ENCODE results near the gene MCM10. TPM values are rescaled to one million over a fixed set of nuclear protein-coding genes. Genes with fewer than 3 reads are reported as not detected.

Gene MCM10
- total and polyA plus RNA-seq, 2 of the 8 experiments (the other 6 are each of a cell fraction or from before 2014, with no cell fraction given): 9.8 to 60.3 TPM

- Histone ChIP-seq H2BK12ac (ENCODE audit: low read depth, low read length) (no peak overlapping the region), H2BK15ac (ENCODE audit: low read length) (no peak overlapping the region), H3K23ac (ENCODE audit: insufficient read length) (no peak overlapping the region), H3K36me3 (ENCODE audit: control insufficient read depth in 2 of 4, insufficient read depth in 4 of 4, low read length in 3 of 4) (no peaks in the 10 kb centered on the region), H3K27me3 (replicated peaks in 1 of 4; ENCODE audit: control insufficient read depth in 3 of 4, extremely low read depth in 1 of 4, insufficient read depth in 3 of 4, low read length in 3 of 4) (no peaks in the 10 kb centered on the region), H3K4me2 (ENCODE audit: insufficient read depth in 1 of 2, low read depth in 2 of 2, low read length in 2 of 2) (no peak overlapping the region), H3K14ac (ENCODE audit: insufficient read length) (no peak overlapping the region), H3K4me1 (replicated peaks in 1 of 4; ENCODE audit: control insufficient read depth in 3 of 4, insufficient read depth in 4 of 4, low read length in 3 of 4) (peaks cover 4 to 16% (median 10%) of the 10 kb centered on the region in 4 experiments), H3K9ac (replicated peaks in 1 of 4; ENCODE audit: extremely low read depth in 1 of 4, low read depth in 3 of 4, low read length in 3 of 4) (no peak overlapping the region), H4K20me1 (replicated peaks in 1 of 2; ENCODE audit: control insufficient read depth in 1 of 2, insufficient read depth in 2 of 2, low read length in 2 of 2) (no peaks in the 10 kb centered on the region), H3K23me2 (ENCODE audit: low read depth, low read length) (peaks cover 2% of the 10 kb centered on the region; the same call in 1 of the 2 replicates), H2BK120ac (replicated peaks; ENCODE audit: low read depth, low read length) (no peak overlapping the region), H3K9me3 (ENCODE audit: insufficient read depth in 2 of 2, low read depth in 1 of 2, low read length in 1 of 2) (no peaks in the 10 kb centered on the region), H2AK5ac (ENCODE audit: low read depth, low read length) (no peak overlapping the region), H3K56ac (replicated peaks; ENCODE audit: insufficient read length, low read depth, low read length) (no peak overlapping the region), H3K27ac (ENCODE audit: low read depth, low read length) (no peak overlapping the region), H3K4me3 (ENCODE audit: extremely low read depth in 1 of 4, insufficient read depth in 2 of 4, low read depth in 3 of 4, low read length in 4 of 4) (no peak overlapping the region), H4K91ac (replicated peaks; ENCODE audit: insufficient read length, low read length) (no peak overlapping the region), H3K79me2 (ENCODE audit: control insufficient read depth in 1 of 2, insufficient read depth in 2 of 2, low read length in 2 of 2) (no peaks in the 10 kb centered on the region), H3K18ac (ENCODE audit: extremely low read depth, low read length) (no peak overlapping the region), H3K4ac (replicated peaks; ENCODE audit: insufficient read length, low read depth, low read length) (no peak overlapping the region), H4K5ac (ENCODE audit: insufficient read length, low read depth, low read length) (no peak overlapping the region), H2BK5ac (ENCODE audit: low read depth, low read length) (no peak overlapping the region), H2BK20ac (ENCODE audit: low read length) (no peak overlapping the region), H2AFZ (ENCODE audit: low read length) (no peak overlapping the region), H4K8ac (ENCODE audit: extremely low read depth, insufficient read depth, low read length) (no peak overlapping the region), H3K79me1 (ENCODE audit: low read depth, low read length) (no peaks in the 10 kb centered on the region)
- CTCF ChIA-PET (ENCODE audit: partially characterized antibody): interaction anchor here (1.0 kb wide), 1 partner anchor 30 kb away, joined by 3 read pairs; no protein-coding TSS in a partner anchor
- FAIRE-seq: no peak
- no peak for DNase-seq (ENCODE audit: low read depth in 1 of 2, low spot score in 2 of 2)
- no peak for TF ChIP-seq ASH2L (IDR thresholded peaks at IDR 0.05; ENCODE audit: low read length)
- no peak for TF ChIP-seq SP2 (IDR thresholded peaks at IDR 0.05; ENCODE audit: low read length)
- TF ChIP-seq EP300 (IDR thresholded peaks at IDR 0.05; ENCODE audit: borderline replicate concordance in 1 of 2, low read depth in 2 of 2, low read length in 2 of 2): no peak
- no peak for TF ChIP-seq CREB1 (IDR thresholded peaks at IDR 0.05)
- TF ChIP-seq PHF8 (conservative IDR thresholded peaks at IDR 0.05; ENCODE audit: low read depth, low read length): no peak
- TF ChIP-seq CTCF (IDR thresholded peaks at IDR 0.05; ENCODE audit: control extremely low read depth in 1 of 3, insufficient read depth in 1 of 3, low read depth in 1 of 3, low read length in 3 of 3): no peak
- 93% methylated on average over 8 of the region's 8 CpGs; no CpG with 5 or more reads in 1 of the 2 experiments for WGBS, 2 experiments (ENCODE audit: extremely low coverage in 1 of 2, insufficient coverage in 1 of 2, insufficient read length in 1 of 2, insufficient replicate concordance in 2 of 2, low coverage in 1 of 2, low lambda C conversion rate in 2 of 2, missing lambda C conversion rate in 1 of 2)
- POLR2A ChIA-PET (ENCODE audit: partially characterized antibody): no interaction called here
These were observed 75.3 kb downstream of the MCM10 start for GRCh38 chr10:13236638-13237037.

Data from H1 (cell line).